ENCODE data around the gene UBR1.

UBR1 gene

DNA sequence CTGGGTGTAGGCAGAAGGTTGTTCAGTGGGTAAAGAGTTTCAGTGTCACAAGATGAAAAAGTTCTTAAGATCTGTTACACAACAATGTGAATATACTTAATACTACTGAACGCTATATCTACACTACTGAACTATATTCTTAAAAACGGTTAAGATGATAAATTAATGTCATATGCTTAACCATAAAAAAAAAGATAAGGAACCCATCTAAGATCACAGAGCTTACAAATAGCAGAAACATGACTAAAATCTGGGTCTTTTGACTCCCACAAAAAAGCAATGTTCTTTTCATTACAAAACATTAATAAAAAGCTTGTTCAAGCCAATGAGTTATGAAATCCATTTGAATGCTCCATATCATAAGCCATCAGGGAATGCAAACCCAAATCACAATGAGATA lies 34.4 kb downstream of the UBR1 start:
- Histone ChIP-seq H3K36me3 (peaks cover 74% of the 10 kb centered on the region), H3K27ac (no peak overlapping the region), H3K9me3 (no peaks in the 10 kb centered on the region), H3K4me3 (ENCODE audit: low read depth in 1 of 2, low read length in 1 of 2) (no peak overlapping the region), H3K4me1 (ENCODE audit: control insufficient read depth in 1 of 2, insufficient read depth in 1 of 2, low read depth in 1 of 2, low read length in 1 of 2) (no peaks in the 10 kb centered on the region), H3K27me3 (no peaks in the 10 kb centered on the region)
- TF ChIP-seq, protein P1, sequence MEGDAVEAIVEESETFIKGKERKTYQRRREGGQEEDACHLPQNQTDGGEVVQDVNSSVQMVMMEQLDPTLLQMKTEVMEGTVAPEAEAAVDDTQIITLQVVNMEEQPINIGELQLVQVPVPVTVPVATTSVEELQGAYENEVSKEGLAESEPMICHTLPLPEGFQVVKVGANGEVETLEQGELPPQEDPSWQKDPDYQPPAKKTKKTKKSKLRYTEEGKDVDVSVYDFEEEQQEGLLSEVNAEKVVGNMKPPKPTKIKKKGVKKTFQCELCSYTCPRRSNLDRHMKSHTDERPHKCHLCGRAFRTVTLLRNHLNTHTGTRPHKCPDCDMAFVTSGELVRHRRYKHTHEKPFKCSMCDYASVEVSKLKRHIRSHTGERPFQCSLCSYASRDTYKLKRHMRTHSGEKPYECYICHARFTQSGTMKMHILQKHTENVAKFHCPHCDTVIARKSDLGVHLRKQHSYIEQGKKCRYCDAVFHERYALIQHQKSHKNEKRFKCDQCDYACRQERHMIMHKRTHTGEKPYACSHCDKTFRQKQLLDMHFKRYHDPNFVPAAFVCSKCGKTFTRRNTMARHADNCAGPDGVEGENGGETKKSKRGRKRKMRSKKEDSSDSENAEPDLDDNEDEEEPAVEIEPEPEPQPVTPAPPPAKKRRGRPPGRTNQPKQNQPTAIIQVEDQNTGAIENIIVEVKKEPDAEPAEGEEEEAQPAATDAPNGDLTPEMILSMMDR (IDR thresholded peaks at IDR 0.05), result no peak

DNA sequence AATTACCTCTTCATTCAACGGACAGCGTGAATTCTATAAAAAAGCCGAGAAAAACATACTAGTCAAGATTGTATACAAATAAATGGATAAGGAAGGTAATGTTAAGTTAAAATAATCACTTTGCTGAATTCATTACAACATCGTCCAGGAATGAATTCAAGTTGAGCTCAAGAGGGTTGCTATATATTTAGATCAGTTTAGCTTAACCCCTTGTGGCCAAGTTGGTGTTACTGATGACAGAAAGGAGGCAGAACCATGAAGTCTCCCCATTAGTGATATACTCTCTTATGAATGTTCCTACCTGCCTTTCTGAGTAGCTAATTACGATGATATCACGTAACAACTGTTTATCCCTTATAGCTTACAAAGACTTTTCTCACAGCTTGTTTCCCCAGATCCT lies 34.9 kb downstream of the UBR1 start:
- H3K9me3 ChIP-seq, result no peaks in the 10 kb centered on the region
- no peaks in the 10 kb centered on the region for H3K4me1 ChIP-seq (ENCODE audit: control insufficient read depth in 1 of 2, insufficient read depth in 1 of 2, low read depth in 1 of 2, low read length in 1 of 2)
- TF ChIP-seq, protein P1 (IDR thresholded peaks at IDR 0.05), result no peak
- peaks cover 78% of the 10 kb centered on the region for H3K36me3 ChIP-seq
- H3K27ac ChIP-seq, result no peak overlapping the region
- H3K4me3 ChIP-seq (ENCODE audit: low read depth in 1 of 2, low read length in 1 of 2), result no peak overlapping the region
- H3K27me3 ChIP-seq, result no peaks in the 10 kb centered on the region

DNA sequence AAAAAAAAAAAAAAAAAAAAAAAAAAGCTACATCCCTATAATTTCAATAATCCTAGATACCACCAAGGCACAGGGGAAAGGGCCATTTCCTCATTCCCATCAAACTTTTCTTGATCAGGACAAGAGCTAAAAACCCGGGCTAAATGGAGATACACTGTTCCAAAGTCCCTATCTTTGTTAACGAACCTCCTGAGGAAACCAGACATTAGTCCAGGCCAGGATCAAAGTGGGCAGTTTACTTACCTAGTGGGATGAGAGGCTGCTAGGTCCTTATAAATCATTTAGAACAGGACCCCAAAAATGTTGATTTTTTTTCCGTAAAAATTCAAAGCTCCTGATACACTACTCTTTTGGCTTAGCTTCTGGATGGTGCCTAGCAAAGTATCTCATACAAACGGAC lies 35.6 kb downstream of the UBR1 start:
- Histone ChIP-seq H3K27ac (no peak overlapping the region), H3K4me1 (ENCODE audit: control insufficient read depth in 1 of 2, insufficient read depth in 1 of 2, low read depth in 1 of 2, low read length in 1 of 2) (no peaks in the 10 kb centered on the region), H3K27me3 (no peaks in the 10 kb centered on the region), H3K36me3 (peaks cover 78% of the 10 kb centered on the region), H3K4me3 (ENCODE audit: low read depth in 1 of 2, low read length in 1 of 2) (no peak overlapping the region), H3K9me3 (no peaks in the 10 kb centered on the region)
- TF ChIP-seq, protein P1 (IDR thresholded peaks at IDR 0.05), result no peak

DNA sequence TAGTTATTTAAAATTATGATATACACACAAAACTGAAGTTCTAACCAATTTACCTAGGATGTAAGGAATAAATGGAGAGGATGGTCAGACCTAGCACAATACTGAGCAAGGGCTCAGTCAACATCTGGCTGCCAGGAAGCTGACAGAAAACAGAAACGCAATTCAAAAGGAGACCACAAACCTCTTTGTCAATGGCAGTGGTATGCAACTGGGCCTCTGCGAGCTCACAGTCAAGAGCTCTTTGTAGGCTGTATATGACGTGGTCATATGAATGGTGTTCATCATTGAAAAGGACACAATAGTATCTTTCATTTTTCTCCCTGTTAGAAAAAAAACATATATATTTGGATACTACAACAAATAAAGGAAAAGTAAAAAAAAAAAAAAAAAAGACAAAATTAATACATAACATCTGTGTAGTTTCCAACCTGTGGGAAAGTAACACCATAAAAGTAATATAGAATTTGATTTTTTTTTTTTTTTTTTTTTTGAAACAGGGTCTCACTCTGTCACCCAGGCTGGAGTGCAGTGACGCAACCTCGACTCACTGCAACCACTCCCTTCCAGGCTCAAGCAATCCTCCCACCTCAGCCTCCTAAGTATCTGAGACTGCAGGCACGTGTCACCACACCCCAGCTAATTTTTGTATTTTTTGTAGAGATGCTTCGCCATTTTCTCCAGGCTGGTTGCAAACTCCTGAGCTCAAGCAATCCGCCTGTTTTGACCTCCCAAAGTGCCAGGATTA lies 37.9 kb downstream of the UBR1 start:
- Histone ChIP-seq H3K9me3 (no peaks in the 10 kb centered on the region), H3K36me3 (peaks cover 70% of the 10 kb centered on the region), H3K27ac (no peak overlapping the region), H3K4me3 (ENCODE audit: low read depth in 1 of 2, low read length in 1 of 2) (no peak overlapping the region), H3K27me3 (no peaks in the 10 kb centered on the region), H3K4me1 (ENCODE audit: control insufficient read depth in 1 of 2, insufficient read depth in 1 of 2, low read depth in 1 of 2, low read length in 1 of 2) (no peaks in the 10 kb centered on the region)
- TF ChIP-seq, protein P1 (IDR thresholded peaks at IDR 0.05), result no peak

DNA sequence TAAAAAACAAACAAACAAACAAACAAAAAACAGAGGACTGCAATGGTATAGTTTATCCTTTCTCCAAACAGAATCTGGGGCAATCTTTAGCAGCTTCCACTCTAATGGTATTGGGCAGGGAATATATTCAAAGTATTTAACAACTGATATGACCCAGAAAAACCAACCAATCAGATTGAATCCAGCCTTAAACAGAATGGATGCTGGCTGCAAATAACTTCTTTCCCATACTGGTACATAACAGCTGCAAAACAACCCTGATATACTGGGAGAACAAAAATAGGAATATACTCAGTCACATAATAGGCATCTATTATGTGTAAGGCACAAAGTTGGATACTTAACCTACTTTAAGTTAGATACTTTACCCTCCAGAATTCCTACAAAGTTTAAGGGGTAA lies 49.1 kb downstream of the UBR1 start:
- TF ChIP-seq, protein P1 (IDR thresholded peaks at IDR 0.05), result no peak
- no peak overlapping the region for H3K27ac ChIP-seq
- H3K27me3 ChIP-seq, result no peaks in the 10 kb centered on the region
- H3K36me3 ChIP-seq, result peaks cover 94% of the 10 kb centered on the region
- no peaks in the 10 kb centered on the region for H3K9me3 ChIP-seq
- H3K4me1 ChIP-seq (ENCODE audit: control insufficient read depth in 1 of 2, insufficient read depth in 1 of 2, low read depth in 1 of 2, low read length in 1 of 2), result no peaks in the 10 kb centered on the region
- no peak overlapping the region for H3K4me3 ChIP-seq (ENCODE audit: low read depth in 1 of 2, low read length in 1 of 2)

All from neutrophil (primary cell).